ENCODE data around the gene NPC2.

DNA sequence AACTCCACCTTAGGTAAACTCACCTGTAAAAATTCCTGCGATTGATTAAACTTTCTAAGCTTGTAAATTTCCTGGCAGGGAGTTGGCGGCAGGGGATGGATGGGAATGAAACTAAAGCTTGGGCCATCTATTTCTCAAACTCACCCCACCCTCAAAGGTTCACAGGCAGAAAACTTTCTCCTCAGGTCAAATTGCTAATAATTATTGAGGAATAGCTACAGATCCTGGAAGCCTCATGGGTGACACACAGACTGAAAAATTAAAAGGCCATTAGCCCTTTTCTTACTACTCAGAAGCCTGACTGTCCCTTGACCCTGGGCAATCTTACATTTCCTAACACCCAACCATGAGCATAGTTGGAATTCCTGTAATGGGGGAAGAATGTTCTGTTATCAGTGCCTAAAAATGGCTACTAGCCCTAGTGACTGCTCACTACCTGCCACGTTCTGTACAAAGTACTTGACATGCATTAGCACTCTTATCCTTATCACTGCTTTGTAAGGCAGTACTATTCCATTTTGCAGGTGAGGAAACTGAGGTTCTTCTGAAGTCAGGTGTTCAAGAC lies 54.7 kb downstream of the NPC2 start:
- TF ChIP-seq, protein P1, sequence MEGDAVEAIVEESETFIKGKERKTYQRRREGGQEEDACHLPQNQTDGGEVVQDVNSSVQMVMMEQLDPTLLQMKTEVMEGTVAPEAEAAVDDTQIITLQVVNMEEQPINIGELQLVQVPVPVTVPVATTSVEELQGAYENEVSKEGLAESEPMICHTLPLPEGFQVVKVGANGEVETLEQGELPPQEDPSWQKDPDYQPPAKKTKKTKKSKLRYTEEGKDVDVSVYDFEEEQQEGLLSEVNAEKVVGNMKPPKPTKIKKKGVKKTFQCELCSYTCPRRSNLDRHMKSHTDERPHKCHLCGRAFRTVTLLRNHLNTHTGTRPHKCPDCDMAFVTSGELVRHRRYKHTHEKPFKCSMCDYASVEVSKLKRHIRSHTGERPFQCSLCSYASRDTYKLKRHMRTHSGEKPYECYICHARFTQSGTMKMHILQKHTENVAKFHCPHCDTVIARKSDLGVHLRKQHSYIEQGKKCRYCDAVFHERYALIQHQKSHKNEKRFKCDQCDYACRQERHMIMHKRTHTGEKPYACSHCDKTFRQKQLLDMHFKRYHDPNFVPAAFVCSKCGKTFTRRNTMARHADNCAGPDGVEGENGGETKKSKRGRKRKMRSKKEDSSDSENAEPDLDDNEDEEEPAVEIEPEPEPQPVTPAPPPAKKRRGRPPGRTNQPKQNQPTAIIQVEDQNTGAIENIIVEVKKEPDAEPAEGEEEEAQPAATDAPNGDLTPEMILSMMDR (IDR thresholded peaks at IDR 0.05), result no peak
- no peak for TF ChIP-seq POLR2A (IDR thresholded peaks at IDR 0.05)
